PC-9 (cell line): Measurements from ENCODE around the gene NLN.

Experiments
- EZH2 ChIP-seq: fragments of 200-600 bp; sonication (generic); IDR thresholded peaks from 2 replicates; pipeline ENCODE4 v1.8.0; 2017; ENCODE audit warnings: antibody characterized with exemption, low read depth
- TF ChIP-seq, protein P1 (sequence below): fragments of 200-600 bp; sonication (generic); conservative IDR thresholded peaks from 2 replicates; pipeline ENCODE4 v1.6.1; 2017; ENCODE audit warnings: mixed run types, antibody characterized with exemption, mild to moderate bottlenecking, moderate library complexity

DNA sequence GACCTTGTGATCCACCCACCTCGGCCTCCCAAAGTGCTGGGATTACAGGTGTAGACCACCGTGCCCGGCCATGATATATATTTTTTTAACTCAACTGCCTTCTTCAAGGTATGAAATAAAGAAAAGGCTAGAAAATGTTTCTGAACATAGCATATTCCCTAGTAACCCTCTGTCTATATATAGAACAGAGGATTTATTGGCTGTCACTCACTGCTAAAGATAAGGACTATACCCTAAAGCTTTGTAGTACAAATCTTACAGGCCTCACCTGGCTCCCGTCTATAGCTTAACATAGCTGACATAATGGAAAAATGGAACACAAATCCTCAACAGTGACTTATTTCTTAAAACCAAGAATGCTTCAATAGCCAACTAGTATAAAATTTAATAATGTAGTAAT lies 14.3 kb upstream of the NLN start:
- TF ChIP-seq, protein P1, sequence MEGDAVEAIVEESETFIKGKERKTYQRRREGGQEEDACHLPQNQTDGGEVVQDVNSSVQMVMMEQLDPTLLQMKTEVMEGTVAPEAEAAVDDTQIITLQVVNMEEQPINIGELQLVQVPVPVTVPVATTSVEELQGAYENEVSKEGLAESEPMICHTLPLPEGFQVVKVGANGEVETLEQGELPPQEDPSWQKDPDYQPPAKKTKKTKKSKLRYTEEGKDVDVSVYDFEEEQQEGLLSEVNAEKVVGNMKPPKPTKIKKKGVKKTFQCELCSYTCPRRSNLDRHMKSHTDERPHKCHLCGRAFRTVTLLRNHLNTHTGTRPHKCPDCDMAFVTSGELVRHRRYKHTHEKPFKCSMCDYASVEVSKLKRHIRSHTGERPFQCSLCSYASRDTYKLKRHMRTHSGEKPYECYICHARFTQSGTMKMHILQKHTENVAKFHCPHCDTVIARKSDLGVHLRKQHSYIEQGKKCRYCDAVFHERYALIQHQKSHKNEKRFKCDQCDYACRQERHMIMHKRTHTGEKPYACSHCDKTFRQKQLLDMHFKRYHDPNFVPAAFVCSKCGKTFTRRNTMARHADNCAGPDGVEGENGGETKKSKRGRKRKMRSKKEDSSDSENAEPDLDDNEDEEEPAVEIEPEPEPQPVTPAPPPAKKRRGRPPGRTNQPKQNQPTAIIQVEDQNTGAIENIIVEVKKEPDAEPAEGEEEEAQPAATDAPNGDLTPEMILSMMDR, result no peak
- no peak for TF ChIP-seq EZH2
